Uterus (tissue), 2 donors: ENCODE results near the gene PLIN3.

Experiments used
- CTCF ChIP-seq, 4 experiments: fragments of 200-600 bp in 2 of 4; fragments of 450-650 bp in 2 of 4; sonication (generic) in 2 of 4; IDR thresholded peaks; one replicate each; pipeline ENCODE4 v1.5.1; 2016 to 2019; ENCODE audit warnings: antibody characterized with exemption in 4 of 4, mild to moderate bottlenecking in 2 of 4, moderate library complexity in 1 of 4
- POLR2A ChIP-seq, 2 donors: fragments of 450-650 bp; IDR thresholded peaks; one replicate each; pipeline ENCODE4 v1.6.1; 2016; ENCODE audit warnings: antibody characterized with exemption in 2 of 2, mild to moderate bottlenecking in 1 of 2, moderate library complexity in 1 of 2

DNA sequence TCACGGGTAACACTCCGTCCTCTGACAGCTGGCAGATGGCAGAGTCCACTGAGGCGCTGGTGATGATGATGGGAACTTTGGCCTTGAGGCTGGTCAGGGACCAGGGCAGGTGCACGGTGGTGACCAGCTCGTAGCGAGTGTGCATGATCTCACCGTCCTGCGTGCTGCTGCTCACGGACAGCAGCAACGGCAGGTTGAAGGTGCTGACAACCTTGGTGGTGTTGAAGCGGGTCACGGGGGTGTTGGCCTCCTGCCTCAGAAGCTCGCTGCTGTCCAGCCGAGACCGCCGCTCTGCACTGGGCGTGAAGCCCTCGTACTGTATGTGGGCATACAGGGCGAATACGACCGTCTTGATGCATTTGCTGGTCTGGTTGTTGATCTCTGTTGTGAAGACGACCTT is 23.6 kb upstream of the PLIN3 start:
- no peak for TF ChIP-seq CTCF (IDR thresholded peaks at IDR 0.05)
- TF ChIP-seq POLR2A (IDR thresholded peaks at IDR 0.05): no peak
